ENCODE measurements around the gene LRFN4. TPM values are rescaled to one million over a fixed set of nuclear protein-coding genes. Genes with fewer than 3 reads are reported as not detected.

The LRFN4 gene
- total and polyA plus RNA-seq, 2 of the 13 experiments (the other 11 are each of a cell fraction or from before 2014, with no cell fraction given) = 1.3 to 6.8 TPM

- TF ChIP-seq ATF7 (IDR thresholded peaks at IDR 0.05) = no peak
- peak; percentile 80 for TF ChIP-seq ATF7 (CRISPR knock-in tag; IDR thresholded peaks at IDR 0.05)
- no peak for TF ChIP-seq NPAS2 (CRISPR knock-in tag; IDR thresholded peaks at IDR 0.05; ENCODE audit: borderline replicate concordance)
- no peak for TF ChIP-seq DPF2 (CRISPR knock-in tag; IDR thresholded peaks at IDR 0.05; ENCODE audit: borderline replicate concordance, low read depth)
- no peak for TF ChIP-seq ZNF10 (CRISPR knock-in tag; IDR thresholded peaks at IDR 0.05; ENCODE audit: borderline replicate concordance, low read depth)
- TF ChIP-seq FOXM1 (CRISPR knock-in tag; IDR thresholded peaks at IDR 0.05) = no peak
- no peak; the same call in 1 of the 2 replicates for TF ChIP-seq ZNF598 (CRISPR knock-in tag; IDR thresholded peaks at IDR 0.05; ENCODE audit: borderline replicate concordance)
- no peak for TF ChIP-seq MLLT10 (CRISPR knock-in tag; IDR thresholded peaks at IDR 0.05)
- no peak; the same call in 1 of the 2 replicates for TF ChIP-seq SATB2 (CRISPR knock-in tag; IDR thresholded peaks at IDR 0.05)
- TF ChIP-seq SIN3B (IDR thresholded peaks at IDR 0.05; ENCODE audit: low read length) = peak; percentile 93
- TF ChIP-seq E2F5 (CRISPR knock-in tag; conservative IDR thresholded peaks at IDR 0.05) = no peak
- no peak for TF ChIP-seq ZMAT5 (CRISPR knock-in tag; IDR thresholded peaks at IDR 0.05; ENCODE audit: borderline replicate concordance, low read depth)
- TF ChIP-seq CBX5 (CRISPR knock-in tag; IDR thresholded peaks at IDR 0.05; ENCODE audit: borderline replicate concordance) = no peak
- no peak for TF ChIP-seq NFRKB (IDR thresholded peaks at IDR 0.05)
- no peak for TF ChIP-seq DR1 (CRISPR knock-in tag; IDR thresholded peaks at IDR 0.05)
- TF ChIP-seq, protein P1, sequence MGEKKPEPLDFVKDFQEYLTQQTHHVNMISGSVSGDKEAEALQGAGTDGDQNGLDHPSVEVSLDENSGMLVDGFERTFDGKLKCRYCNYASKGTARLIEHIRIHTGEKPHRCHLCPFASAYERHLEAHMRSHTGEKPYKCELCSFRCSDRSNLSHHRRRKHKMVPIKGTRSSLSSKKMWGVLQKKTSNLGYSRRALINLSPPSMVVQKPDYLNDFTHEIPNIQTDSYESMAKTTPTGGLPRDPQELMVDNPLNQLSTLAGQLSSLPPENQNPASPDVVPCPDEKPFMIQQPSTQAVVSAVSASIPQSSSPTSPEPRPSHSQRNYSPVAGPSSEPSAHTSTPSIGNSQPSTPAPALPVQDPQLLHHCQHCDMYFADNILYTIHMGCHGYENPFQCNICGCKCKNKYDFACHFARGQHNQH (CRISPR knock-in tag; IDR thresholded peaks at IDR 0.05) = no peak
- TF ChIP-seq PHF8 (CRISPR knock-in tag; IDR thresholded peaks at IDR 0.05) = peak; percentile 94
- TF ChIP-seq, protein P2, sequence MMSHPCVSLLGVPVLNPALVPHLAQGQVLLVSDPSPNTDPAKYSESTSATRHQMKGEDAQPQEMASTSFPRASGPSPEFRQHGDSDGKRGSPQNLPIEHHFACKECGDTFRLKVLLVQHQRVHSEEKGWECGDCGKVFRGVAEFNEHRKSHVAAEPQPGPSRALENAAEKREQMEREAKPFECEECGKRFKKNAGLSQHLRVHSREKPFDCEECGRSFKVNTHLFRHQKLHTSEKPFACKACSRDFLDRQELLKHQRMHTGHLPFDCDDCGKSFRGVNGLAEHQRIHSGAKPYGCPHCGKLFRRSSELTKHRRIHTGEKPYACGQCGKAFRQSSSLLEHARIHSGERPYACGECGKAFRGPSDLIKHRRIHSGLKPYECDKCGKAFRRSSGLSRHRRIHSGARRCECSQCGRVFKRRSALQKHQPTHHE (CRISPR knock-in tag; IDR thresholded peaks at IDR 0.05; ENCODE audit: borderline replicate concordance) = no peak
- peak; percentile 51 for TF ChIP-seq SRSF4 (IDR thresholded peaks at IDR 0.05; ENCODE audit: low read depth, low read length, poor library complexity, severe bottlenecking)
- peak; percentile 96 for TF ChIP-seq KDM5A (IDR thresholded peaks at IDR 0.05; ENCODE audit: borderline replicate concordance, low read length)
- no peak for TF ChIP-seq SNAI1 (CRISPR knock-in tag; IDR thresholded peaks at IDR 0.05; ENCODE audit: borderline replicate concordance)
- no peak for TF ChIP-seq ZBTB39 (CRISPR knock-in tag; IDR thresholded peaks at IDR 0.05)
- TF ChIP-seq ZNF704 (CRISPR knock-in tag; IDR thresholded peaks at IDR 0.05; ENCODE audit: borderline replicate concordance) = no peak
These were observed 13.7 kb upstream of the LRFN4 start, which contains the start of gene RCE1 (continued) for GRCh38 chr11:66842896-66843775.
